ENCODE data around the gene MACROD2. TPM values are rescaled to one million over a fixed set of nuclear protein-coding genes. Genes with fewer than 3 reads are reported as not detected.
"Not testable (repeated sequence)": the region's sequence is repeated elsewhere in the genome, so short reads cannot be mapped to it uniquely, and the experiment has no call there.

MACROD2 gene
- total RNA-seq, 1 donor from 2014 or later, result 17.1 TPM

DNA sequence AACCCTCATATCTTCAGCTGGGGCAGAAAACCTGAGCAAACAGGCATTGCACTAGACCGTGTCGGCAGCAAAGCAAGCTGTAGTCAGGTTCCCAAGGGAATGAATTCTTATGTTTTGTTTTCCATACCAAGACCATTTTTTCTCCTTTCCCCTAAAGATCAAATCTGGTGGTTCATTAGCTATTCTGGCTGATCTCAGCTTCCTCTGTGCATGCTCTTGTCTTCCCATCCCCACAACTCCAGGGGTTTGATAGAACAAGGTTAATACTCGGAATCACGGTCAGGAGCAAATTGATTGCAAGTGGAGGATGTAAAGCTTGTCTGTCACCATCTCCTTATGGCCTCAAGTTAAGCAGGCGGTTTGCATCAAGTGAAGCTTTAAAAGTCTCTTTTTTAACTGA lies 1799.1 kb downstream of the MACROD2 start:
- no peak for DNase-seq (ENCODE audit: low spot score)

DNA sequence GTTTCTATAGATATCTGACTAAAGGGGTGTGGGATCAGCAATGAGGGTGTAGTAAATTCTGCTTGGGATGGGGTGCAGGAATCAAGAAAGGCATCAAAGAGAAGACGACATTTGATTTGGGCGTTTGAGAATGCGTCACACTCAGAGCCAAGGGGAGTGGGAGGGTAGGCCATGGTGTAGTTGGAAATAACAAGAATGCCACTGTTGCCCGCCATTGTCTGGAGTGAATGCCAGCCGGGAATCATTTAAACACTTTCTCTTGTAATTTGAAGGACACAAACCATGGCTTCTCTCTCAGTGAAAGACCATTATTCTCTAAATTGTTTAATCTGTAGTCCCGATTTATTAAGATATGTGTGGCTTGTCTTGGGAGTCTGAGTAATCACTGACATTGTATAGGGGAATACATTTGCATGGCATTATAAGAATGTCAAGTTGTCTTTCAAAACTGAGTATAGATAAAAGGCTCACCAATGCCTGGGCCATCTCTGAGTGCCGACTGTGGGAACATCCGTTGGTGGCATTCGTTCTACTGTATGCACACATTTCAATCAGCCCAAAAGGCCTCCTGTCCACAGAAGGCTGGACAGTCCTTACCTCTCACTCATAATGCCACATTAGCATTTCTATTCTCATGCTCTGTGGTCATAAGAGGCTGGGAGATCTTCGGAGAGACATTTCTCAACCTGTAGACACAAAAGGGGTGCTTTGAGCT lies 1800.1 kb downstream of the MACROD2 start:
- DNase-seq (ENCODE audit: low spot score), result no peak

DNA sequence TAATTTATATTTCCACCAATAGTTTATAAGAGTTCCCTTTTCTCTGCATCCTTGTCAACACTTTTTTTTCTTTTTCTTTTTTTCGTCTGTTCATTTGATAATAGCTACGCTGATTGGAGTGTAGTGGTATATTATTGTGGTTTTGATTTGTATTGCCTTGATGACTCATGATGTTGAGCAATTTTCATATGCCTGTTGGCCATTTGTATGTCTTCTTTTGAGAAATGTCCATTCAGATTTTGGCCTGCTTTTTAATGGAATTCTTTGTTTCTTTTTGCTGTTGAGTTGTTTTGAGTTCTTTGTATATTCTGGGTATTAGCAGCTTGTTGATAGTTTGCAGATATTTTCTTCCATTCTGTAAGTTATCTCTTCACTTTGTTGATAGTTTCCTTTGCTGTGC lies 1804.6 kb downstream of the MACROD2 start:
- no peak for DNase-seq (ENCODE audit: low spot score)

DNA sequence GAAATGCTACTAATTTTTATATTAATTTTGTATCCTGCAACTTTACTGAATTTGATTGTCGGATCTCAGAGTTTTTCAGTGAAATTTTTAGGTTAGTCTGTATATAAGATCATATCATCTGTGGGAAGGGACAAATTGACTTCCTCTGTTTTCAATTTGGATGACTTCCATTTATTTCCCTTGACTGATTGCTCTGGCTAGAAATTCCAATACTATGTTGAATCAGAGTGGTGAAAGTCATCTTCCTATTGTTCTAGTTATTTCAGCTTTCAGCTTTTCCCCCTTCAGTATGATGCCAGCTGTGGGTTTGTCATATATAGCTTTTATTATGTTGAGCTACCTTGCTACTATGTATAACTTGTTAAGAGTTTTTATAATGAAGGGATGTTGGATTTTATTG lies 1806.7 kb downstream of the MACROD2 start:
- DNase-seq (ENCODE audit: low spot score), result no peak

DNA sequence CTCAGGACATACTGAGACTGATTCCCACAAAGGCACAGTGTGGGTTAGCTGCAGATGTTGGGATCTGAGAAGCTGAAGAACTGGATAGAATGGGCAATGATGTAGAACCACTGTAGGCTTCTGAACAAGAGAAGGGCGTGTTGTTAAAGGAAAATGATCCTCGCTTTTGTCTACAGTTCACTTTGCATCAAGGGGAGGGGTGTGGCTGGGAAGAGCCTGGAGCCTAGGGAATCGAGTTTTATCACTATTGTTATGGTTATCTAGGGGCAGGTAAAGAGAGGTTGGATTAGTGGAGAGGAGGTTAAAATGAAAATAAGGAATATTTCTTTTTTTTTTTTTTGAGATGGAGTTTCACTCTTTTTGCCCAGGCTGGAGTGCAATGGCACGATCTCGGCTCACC lies 1809.8 kb downstream of the MACROD2 start:
- no peak for DNase-seq (ENCODE audit: low spot score)

DNA sequence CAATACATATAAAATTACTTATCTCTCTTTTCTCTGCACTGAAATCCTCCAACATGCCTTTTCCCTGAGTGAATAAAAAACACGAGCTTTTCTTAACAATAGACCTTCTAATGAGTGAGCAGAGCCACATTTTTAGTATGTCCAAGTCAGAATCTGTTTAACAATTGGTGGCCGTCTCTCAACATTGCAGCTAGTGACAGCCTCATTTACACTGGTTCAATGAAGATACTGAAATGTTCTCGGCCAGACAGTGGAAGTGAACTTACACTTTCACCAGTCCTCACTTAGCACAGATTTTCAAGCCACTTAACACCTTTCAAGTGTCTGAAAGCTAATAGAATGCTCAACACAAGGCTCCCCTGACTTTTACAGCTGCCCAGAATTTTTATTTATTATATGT lies 1810.8 kb downstream of the MACROD2 start:
- no peak for DNase-seq (ENCODE audit: low spot score)

DNA sequence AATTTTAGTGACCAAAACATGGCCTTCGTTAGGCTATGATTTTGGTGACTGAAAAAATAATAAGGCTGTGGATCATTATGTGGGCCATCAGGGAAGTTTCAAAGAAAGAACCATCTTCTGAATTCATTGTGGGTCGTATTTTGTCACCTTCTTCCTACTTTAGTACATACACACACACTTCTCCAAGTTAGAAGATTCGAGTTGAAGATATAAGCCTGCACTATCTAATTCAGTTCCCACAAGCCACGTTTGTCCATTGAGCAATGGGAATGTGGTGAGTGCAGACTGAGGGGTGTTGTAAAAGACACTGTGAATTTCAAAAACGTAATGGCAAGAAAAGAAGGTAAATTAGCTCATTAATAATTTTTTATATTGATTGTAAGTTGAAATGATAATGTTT lies 1812.0 kb downstream of the MACROD2 start:
- DNase-seq (ENCODE audit: low spot score), result no peak

DNA sequence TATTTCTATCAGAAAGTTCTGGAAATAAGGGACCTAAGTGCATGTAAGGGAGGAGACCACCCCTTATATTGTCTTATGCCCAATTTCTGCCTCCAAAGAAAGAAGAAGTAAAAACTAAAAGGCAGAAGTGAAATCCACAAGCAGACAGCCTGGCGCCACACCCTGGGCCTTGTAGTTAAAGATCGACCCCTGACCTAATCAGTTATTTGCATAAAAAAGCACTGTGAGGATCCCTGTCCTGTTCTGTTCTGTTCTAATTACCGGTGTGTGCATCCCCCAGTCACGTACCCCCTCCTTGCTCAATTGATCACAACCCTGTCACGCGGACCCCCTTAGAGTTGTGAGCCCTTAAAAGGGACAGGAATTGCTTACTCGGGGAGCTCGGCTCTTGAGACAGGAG lies 1812.5 kb downstream of the MACROD2 start:
- DNase-seq (ENCODE audit: low spot score), result not testable (repeated sequence)

DNA sequence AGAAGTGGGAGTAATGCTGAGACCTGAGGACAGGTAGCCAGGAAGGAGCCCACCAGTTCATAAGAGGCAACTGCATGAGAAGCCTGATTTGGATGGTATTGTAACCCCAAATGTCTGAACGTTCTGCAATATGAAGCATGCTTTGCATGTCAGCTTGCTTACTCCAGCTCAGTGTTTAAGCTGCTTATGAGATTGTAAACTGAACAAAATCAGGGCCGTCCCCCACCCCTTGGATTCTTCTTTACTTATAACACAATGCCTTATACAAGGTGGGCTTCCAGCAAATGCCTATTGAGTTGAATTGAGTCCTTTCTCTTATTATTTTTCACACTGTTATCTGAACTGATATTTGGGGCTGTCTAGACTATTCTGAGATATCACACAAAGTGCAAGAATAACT lies 1816.6 kb downstream of the MACROD2 start:
- no peak for DNase-seq (ENCODE audit: low spot score)

DNA sequence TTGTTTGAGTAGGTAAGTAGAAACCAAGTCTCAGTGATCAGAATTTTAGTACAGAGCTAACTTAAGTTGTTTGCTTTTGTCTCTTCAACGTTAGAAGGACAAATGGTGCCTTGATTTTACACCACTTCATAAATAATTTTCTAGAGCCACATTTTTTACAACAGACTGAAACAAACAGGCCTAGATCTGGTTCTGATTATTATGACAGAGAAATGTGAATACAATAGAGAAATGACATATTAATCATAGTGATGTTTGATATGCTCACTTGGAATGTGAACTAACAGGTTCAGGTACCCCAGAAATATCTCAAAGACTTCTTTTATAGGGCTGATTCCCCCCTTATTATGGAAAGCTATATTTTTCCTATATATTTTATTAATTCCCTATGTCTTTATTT lies 1817.4 kb downstream of the MACROD2 start:
- DNase-seq (ENCODE audit: low spot score), result no peak

DNA sequence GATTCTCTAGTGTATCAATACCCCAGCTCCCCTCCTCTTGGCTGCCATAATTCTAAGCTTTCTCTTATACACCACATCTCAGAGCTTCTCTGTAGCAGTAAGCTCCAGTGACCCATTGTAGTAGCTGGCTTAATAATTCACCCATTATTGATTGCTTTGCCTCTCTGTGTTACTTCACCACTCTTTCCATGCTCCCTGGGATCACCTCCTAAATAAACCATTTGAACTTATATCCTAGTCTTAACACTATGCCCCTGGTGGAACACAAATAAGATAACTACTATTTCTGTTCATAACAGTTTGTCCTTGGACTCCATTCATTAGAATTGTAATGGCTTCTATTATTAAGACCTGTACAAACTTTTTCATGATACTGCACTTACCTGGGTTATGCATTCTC lies 1819.0 kb downstream of the MACROD2 start:
- no peak for DNase-seq (ENCODE audit: low spot score)

DNA sequence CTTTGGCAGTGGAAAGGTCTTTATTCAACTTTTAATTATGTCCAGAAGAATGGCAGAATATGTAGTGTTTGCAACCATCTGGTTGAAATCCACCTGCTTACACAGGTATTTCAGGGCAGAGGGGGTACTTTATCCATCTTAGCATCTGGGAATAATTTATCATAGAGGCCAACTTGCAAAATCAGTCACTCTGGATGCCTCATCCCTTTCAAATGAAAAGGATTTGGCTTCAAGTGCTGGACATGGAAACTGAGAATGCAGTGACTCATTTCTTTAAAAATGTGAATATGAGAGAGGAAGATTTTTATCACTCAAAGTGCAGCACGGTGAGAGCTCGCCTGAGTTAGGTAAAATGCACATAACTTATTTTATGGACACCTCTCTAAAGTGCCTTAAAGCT lies 1819.6 kb downstream of the MACROD2 start:
- DNase-seq (ENCODE audit: low spot score), result no peak

DNA sequence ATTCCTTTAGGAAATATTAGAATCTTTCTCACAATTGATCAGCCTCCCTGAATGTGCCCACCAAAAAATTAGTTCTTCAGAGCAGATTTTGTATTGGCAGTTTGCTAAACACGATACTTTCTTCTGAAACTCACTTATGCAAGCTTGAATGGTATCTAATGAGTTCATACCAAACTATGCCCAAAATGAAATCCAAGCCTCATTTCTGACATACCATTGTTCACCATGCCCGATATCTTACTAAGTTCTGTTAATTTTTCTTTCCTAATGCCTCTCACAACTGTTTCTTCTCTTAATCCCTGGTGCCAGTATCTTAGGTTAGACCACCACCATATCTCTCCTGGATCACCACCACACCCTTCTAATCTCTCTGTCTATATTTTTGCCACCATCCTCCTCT lies 1822.0 kb downstream of the MACROD2 start:
- DNase-seq (ENCODE audit: low spot score), result no peak

DNA sequence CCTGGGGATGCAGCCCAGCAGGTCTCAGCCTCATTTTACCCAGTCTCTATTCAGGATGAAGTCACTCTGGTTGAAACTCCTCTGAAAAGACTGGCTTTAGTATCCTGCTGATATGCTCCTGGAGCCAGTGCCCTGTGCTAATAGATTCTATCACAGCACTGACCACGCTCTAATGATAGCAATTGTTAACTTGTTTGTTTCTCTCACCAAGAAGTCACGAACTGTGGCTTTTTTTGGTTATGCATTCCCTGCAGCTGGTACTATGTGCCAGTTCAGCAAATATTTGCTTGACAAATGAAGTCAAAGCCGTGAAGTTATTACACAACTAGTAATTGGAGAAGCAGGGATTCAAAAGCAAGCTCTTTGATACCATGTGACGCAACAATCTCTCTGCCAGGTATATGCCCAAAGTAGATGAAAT lies 1823.3 kb downstream of the MACROD2 start:
- no peak for DNase-seq (ENCODE audit: low spot score)

DNA sequence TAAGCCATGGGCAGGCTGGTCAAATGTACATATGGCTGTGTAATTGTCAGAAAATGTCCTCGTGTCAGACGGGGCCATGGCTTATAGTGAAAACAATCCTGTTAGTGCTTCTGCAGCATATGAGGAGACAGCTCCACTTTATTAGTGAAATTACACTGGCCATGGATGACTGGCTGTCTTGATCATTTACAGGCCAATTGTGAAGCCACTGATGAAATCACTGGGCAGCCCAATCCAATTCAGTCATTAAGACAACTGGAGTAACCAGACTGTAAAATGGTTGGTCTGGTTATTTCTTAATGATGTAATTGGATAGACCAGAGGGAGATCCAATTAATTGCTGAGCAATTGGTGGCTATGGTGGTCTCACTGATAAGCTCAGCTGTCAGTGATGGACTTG lies 1828.4 kb downstream of the MACROD2 start:
- no peak for DNase-seq (ENCODE audit: low spot score)

DNA sequence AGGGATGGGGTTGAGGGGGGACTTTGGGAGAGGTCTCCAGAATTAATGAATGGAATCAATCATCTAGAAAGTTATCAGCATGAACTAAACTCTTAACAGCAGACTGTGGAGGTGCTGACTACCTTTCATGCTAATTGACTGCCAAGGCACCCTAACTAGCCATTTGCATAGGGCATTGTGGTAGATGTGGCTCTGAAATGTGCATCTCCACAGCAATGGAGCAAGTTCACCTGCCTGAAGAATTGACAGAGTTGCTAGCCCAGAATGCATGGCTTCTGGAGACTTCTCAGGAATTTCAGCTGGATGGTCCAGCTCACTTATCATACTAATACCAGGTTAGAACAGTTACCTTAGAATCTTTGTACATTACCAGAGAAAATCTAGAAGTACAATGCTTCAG lies 1832.3 kb downstream of the MACROD2 start:
- no peak for DNase-seq (ENCODE audit: low spot score)

DNA sequence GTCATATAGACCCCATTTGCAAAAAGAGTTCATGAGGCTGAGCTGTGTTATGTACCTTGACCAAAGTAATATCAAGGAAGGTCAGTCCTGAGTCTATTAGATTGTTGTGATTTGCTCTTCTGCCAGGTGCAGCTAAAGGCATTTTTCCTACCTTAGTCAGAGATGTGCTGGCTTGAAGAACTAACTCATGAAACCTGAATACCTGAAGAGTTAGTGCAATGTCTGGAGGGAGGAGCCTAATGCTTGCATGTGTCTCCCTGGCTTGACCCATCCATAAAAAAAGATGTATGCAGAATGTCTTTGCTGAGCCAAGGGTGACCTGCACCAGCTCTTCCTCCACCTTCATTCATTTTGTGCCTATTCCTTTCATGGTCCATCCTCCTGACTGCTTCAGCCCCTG lies 1835.9 kb downstream of the MACROD2 start:
- no peak for DNase-seq (ENCODE audit: low spot score)

DNA sequence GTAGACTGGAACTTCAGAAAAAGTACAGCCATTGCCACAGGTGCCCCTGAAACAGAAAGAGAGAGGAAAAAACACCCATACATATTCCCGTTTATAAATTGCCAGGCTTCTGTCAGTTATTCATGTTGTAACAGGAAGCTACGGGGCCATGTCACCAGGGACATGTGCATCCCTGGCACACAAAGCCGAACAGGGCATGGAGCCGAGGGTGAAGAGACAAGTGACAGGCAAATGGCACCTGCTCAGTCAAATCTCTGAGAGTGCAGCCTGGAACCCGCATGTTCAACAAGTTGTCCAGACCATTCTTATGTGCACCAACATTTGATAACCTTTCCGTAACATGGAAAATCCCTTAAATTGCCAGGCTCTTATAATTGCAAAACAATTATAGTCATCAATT lies 1837.2 kb downstream of the MACROD2 start:
- no peak for DNase-seq (ENCODE audit: low spot score)

DNA sequence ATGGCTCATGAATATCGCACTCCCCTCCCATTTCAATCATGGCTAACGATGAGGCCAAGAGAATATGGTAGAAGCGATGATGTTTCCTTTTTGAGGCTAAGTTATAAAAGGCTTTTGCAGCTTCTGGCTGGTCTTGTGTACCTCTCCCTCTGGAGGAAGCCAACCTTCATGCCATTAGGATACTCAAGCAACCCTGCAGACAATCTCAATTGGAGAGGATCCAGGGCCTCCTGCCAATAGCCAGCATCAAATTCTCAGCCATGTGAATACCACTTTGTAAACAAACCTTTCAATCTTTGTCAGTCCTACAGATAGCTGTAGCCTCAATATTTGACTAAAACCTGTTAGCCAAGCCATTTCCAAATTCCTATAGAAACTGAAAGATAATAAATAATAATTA lies 1839.5 kb downstream of the MACROD2 start:
- DNase-seq (ENCODE audit: low spot score), result no peak

DNA sequence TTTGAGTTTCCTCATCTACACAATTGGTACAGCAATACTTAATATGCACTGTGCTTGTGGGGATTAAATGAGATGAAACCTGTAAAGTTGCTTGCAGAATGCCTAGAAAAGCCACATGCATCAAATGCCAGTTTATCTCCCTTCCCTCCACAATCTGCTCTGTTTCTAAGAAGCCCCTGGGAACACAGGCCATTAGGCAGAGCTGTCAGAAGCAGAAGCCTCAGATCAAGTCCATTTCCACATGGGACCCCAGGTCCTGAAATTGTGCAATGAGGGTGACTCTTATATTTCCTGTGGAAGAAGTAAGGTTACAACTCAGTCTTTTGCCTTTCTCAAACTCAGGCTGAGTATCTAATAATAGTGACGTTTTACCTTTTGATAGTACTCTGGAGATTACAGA lies 1840.5 kb downstream of the MACROD2 start:
- no peak for DNase-seq (ENCODE audit: low spot score)

DNA sequence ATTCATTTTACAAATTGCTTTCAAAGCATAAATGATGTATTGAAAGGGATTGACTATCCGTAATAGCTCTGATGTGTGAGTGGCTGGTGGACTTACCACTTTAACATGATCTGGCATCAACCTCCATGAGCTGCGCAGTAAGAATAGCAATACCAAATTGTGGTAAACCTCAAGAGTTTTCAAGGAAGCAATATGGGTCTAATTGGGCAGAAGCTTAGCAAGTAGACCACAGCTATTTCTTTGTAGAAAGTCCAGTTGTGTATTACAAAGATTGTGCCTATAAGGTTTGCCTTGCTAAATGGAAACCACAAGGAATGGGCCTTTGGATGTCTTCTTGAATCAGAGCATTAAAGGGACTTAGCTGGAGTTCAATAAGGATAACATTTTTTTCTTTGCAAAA lies 1841.3 kb downstream of the MACROD2 start:
- DNase-seq (ENCODE audit: low spot score), result no peak

DNA sequence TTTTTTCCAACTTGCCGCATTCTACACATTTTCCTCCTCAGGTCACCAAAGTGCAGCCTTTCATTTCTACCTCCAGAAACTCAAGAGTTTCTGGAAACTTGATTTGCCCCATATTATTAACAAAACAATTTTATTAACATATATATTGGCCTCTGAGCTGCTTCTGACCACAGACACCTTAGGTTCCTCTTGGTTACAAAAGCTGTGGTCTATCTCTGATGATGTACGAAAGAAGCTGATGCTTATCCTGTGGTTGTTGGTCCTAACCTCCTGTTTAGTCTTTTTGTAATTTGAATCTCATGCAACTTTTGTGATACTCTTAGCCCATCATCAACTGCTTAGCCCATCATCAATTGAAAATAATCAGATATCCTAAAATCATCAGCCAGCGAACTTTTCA lies 1842.2 kb downstream of the MACROD2 start:
- no peak for DNase-seq (ENCODE audit: low spot score)

DNA sequence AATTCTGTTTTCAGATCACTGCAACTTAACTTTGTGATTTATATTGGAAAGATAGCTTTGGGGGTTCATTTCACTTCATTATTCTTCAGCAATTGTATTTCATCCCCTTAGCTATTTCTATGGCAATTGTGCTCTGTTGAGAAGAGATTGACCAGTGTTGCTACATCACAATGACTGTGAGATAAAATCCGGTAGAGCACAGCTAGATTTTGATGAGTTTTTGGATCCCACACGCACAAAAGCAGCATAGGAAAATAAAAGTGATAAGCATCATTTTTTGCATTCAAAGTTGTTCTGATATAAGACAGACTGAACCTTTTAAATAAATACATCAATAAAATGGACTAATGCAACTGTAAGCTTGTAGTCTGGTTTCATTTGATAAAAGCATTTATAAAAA lies 1843.2 kb downstream of the MACROD2 start:
- DNase-seq (ENCODE audit: low spot score), result no peak

DNA sequence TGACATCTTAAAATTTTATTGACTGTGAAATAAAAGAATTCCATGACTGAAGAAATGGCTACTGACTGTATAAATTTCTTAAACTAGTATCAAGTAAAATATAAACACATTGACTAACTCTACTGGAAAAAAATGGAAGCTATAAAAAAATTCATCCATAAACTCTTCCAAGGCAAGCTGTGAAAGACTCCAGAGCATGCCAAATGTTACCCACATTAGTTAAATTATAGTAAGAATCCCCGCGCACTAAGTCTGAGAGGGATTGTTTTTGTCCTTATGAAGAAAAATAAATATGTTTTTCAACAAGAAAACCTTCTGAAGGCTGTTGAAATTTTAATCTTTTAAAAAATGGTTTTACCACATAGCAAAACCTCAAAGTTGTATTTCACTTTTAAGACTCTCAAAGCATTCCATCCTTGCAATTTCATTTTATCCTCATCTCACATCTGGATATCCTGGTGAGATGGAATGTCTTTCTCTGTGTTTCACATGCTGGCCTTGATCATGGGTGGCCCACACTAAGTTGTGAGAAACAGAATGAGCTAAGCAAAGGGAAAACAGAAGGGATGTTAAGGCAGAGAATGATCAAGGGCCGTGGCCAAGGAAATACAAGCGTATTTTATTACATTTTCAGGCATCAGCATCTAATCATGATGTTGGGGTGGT lies 1845.5 kb downstream of the MACROD2 start:
- DNase-seq (ENCODE audit: low spot score), result no peak
